H1 (cell line): ENCODE data around the gene EIF4E1B. TPM values are rescaled to one million over a fixed set of nuclear protein-coding genes. Genes with fewer than 3 reads are reported as not detected.
A peak's percentile ranks its signal among the peaks of the same experiment; 100 is the strongest.

ENCODE experiments used
- CTCF ChIA-PET: fragments of 300-600 bp; sonication (Branson Sonifier 250); formaldehyde crosslinking; loops from one replicate; lab custom pipeline; 2021; ENCODE audit not compliant: partially characterized antibody; lab: Charles Lee
- POLR2A ChIA-PET: fragments of 300-600 bp; sonication (Branson Sonifier 250); formaldehyde crosslinking; loops from one replicate; lab custom pipeline; 2021; ENCODE audit warnings: inconsistent platforms; ENCODE audit not compliant: partially characterized antibody; lab: Charles Lee
- DNase-seq, 2 experiments: peaks; one replicate each; pipeline versions ENCODE4 v3.0.0 to v3.0.0-alpha.2; 2010 to 2022; ENCODE audit warnings: low spot score in 2 of 2, low read depth in 1 of 2, mixed read lengths in 1 of 2
- FAIRE-seq: peaks from 2 replicates; lab custom pipeline; 2011; peaks lifted over from hg19 to GRCh38; lab: Jason Lieb, UNC
- H2AFZ ChIP-seq: 2 replicates; pipeline ENCODE4 v1.8.1; 2012; ENCODE audit warnings: low read length, inconsistent platforms
- H2AK5ac ChIP-seq: 2 replicates; pipeline ENCODE4 v1.6.1; 2013; ENCODE audit warnings: low read depth, low read length
- H2BK120ac ChIP-seq: replicated peaks from 2 replicates; pipeline ENCODE3; 2013; ENCODE audit warnings: low read depth, low read length, inconsistent platforms
- H2BK12ac ChIP-seq: 2 replicates; pipeline ENCODE4 v1.6.1; 2013; ENCODE audit warnings: low read depth, low read length
- H2BK15ac ChIP-seq: 2 replicates; pipeline ENCODE4 v1.6.1; 2013; ENCODE audit warnings: low read length
- H2BK20ac ChIP-seq: 2 replicates; pipeline ENCODE4 v1.6.1; 2013; ENCODE audit warnings: low read length
- H2BK5ac ChIP-seq: 2 replicates; pipeline ENCODE4 v1.6.1; 2013; ENCODE audit warnings: low read depth, low read length
- H3K14ac ChIP-seq: 2 replicates; pipeline ENCODE4 v1.6.1; 2013; ENCODE audit warnings: inconsistent platforms; ENCODE audit not compliant: insufficient read length
- H3K18ac ChIP-seq: 2 replicates; pipeline ENCODE4 v1.6.1; 2013; ENCODE audit warnings: low read length; ENCODE audit errors: extremely low read depth
- H3K23ac ChIP-seq: 2 replicates; pipeline ENCODE4 v1.6.1; 2013; ENCODE audit warnings: inconsistent platforms; ENCODE audit not compliant: insufficient read length
- H3K23me2 ChIP-seq: 2 replicates; pipeline ENCODE4 v1.6.1; 2013; ENCODE audit warnings: low read depth, low read length
- H3K27ac ChIP-seq: 2 replicates; pipeline ENCODE4 v1.6.1; 2011; ENCODE audit warnings: low read depth, low read length, inconsistent platforms
- H3K27me3 ChIP-seq, 4 experiments: replicated peaks in 1 of 4; 1 replicate in 1 of 4; 2 replicates in 3 of 4; pipeline versions ENCODE4 v1.6.1 to v1.8.1; 2011 to 2013; ENCODE audit warnings: low read length in 3 of 4, mild to moderate bottlenecking in 3 of 4, inconsistent platforms in 2 of 4, mixed read lengths in 2 of 4, moderate library complexity in 1 of 4; ENCODE audit not compliant: control insufficient read depth in 3 of 4, insufficient read depth in 3 of 4; ENCODE audit errors: extremely low read depth in 1 of 4
- H3K36me3 ChIP-seq, 4 experiments: 2 replicates each; pipeline versions ENCODE4 v1.6.1 to v1.8.1; 2011 to 2013; ENCODE audit warnings: mild to moderate bottlenecking in 4 of 4, low read length in 3 of 4, moderate library complexity in 2 of 4, control low read depth in 1 of 4, inconsistent platforms in 1 of 4; ENCODE audit not compliant: insufficient read depth in 4 of 4, control insufficient read depth in 2 of 4
- H3K4ac ChIP-seq: replicated peaks from 2 replicates; pipeline ENCODE3; 2013; ENCODE audit warnings: low read length, low read depth, mixed read lengths, inconsistent platforms; ENCODE audit not compliant: insufficient read length
- H3K4me1 ChIP-seq, 4 experiments: replicated peaks in 1 of 4; 1 replicate in 1 of 4; 2 replicates in 3 of 4; pipeline versions ENCODE4 v1.6.1 to v1.8.1; 2011 to 2013; ENCODE audit warnings: low read length in 3 of 4, inconsistent platforms in 2 of 4, mixed read lengths in 1 of 4; ENCODE audit not compliant: insufficient read depth in 4 of 4, control insufficient read depth in 3 of 4
- H3K4me2 ChIP-seq, 2 experiments: 2 replicates each; pipeline versions ENCODE4 v1.6.1 to v1.8.1; 2011 to 2013; ENCODE audit warnings: low read depth in 2 of 2, low read length in 2 of 2, control low read depth in 1 of 2, inconsistent platforms in 1 of 2, mild to moderate bottlenecking in 1 of 2; ENCODE audit not compliant: insufficient read depth in 1 of 2
- H3K4me3 ChIP-seq, 4 experiments: fragments of 200-600, 300-600 bp in 1 of 4; sonication (generic), shearing (Covaris generic), sonication (Bioruptor Twin) in 1 of 4; 2 replicates each; pipeline versions ENCODE4 v1.5.1 to v1.8.1; 2011 to 2016; ENCODE audit warnings: low read length in 4 of 4, low read depth in 3 of 4, control low read depth in 2 of 4, inconsistent platforms in 2 of 4, mild to moderate bottlenecking in 2 of 4, mixed read lengths in 1 of 4, moderate library complexity in 1 of 4; ENCODE audit not compliant: insufficient read depth in 2 of 4; ENCODE audit errors: extremely low read depth in 1 of 4
- H3K56ac ChIP-seq: replicated peaks from 2 replicates; pipeline ENCODE3; 2013; ENCODE audit warnings: low read depth, mild to moderate bottlenecking, mixed read lengths, low read length, inconsistent platforms; ENCODE audit not compliant: insufficient read length
- H3K79me1 ChIP-seq: 2 replicates; pipeline ENCODE4 v1.6.1; 2013; ENCODE audit warnings: low read depth, low read length, control low read depth
- H3K79me2 ChIP-seq, 2 experiments: 2 replicates each; pipeline versions ENCODE4 v1.6.1 to v1.8.1; 2012 to 2013; ENCODE audit warnings: low read length in 2 of 2, mild to moderate bottlenecking in 2 of 2, inconsistent platforms in 1 of 2; ENCODE audit not compliant: insufficient read depth in 2 of 2, control insufficient read depth in 1 of 2
- H3K9ac ChIP-seq, 4 experiments: replicated peaks in 1 of 4; 1 replicate in 1 of 4; 2 replicates in 3 of 4; pipeline versions ENCODE4 v1.6.1 to v1.8.1; 2011 to 2013; ENCODE audit warnings: low read depth in 3 of 4, low read length in 3 of 4, control low read depth in 2 of 4, mild to moderate bottlenecking in 2 of 4, moderate library complexity in 2 of 4, inconsistent platforms in 1 of 4; ENCODE audit errors: extremely low read depth in 1 of 4
- H3K9me3 ChIP-seq, 2 experiments: 2 replicates each; pipeline versions ENCODE4 v1.6.1 to v1.8.1; 2012 to 2013; ENCODE audit warnings: mild to moderate bottlenecking in 2 of 2, moderate library complexity in 2 of 2, control low read depth in 1 of 2, inconsistent platforms in 1 of 2, low read depth in 1 of 2, low read length in 1 of 2, mixed read lengths in 1 of 2; ENCODE audit not compliant: insufficient read depth in 2 of 2
- H4K20me1 ChIP-seq, 2 experiments: replicated peaks in 1 of 2; 2 replicates each; pipeline versions ENCODE3 to v1.8.1; 2011 to 2013; ENCODE audit warnings: inconsistent platforms in 2 of 2, low read length in 2 of 2, mild to moderate bottlenecking in 1 of 2; ENCODE audit not compliant: insufficient read depth in 2 of 2, control insufficient read depth in 1 of 2
- H4K5ac ChIP-seq: 2 replicates; pipeline ENCODE4 v1.6.1; 2013; ENCODE audit warnings: low read length, low read depth, mixed read lengths, inconsistent platforms; ENCODE audit not compliant: insufficient read length
- H4K8ac ChIP-seq: 2 replicates; pipeline ENCODE4 v1.8.0; 2013; ENCODE audit warnings: mild to moderate bottlenecking, moderate library complexity, low read length, inconsistent platforms; ENCODE audit not compliant: insufficient read depth; ENCODE audit errors: extremely low read depth
- H4K91ac ChIP-seq: replicated peaks from 2 replicates; pipeline ENCODE3; 2013; ENCODE audit warnings: low read length, mixed read lengths, inconsistent platforms; ENCODE audit not compliant: insufficient read length
- CREB1 ChIP-seq: IDR thresholded peaks from 2 replicates; pipeline ENCODE4 v1.6.1; 2012; ENCODE audit warnings: inconsistent platforms
- CTBP2 ChIP-seq: IDR thresholded peaks from 2 replicates; pipeline ENCODE4 v1.7.0; 2011; ENCODE audit warnings: borderline replicate concordance, mild to moderate bottlenecking, moderate library complexity, mixed read lengths, low read length; ENCODE audit not compliant: insufficient read depth, insufficient read length
- GTF2F1 ChIP-seq: IDR thresholded peaks from 2 replicates; pipeline ENCODE4 v1.6.1; 2012; ENCODE audit warnings: low read depth, low read length, improper control_type of control experiment, borderline replicate concordance
- HDAC2 ChIP-seq, 2 experiments: fragments of 300-600 bp in 1 of 2; sonication (generic) in 1 of 2; IDR thresholded peaks; 2 replicates each; pipeline ENCODE4 v1.6.1; 2011 to 2012; ENCODE audit warnings: low read depth in 2 of 2, low read length in 2 of 2, mild to moderate bottlenecking in 2 of 2, moderate library complexity in 2 of 2, borderline replicate concordance in 1 of 2, inconsistent platforms in 1 of 2
- KDM1A ChIP-seq: fragments of 200-600, 300-600 bp; sonication (generic); IDR thresholded peaks from 2 replicates; pipeline ENCODE4 v1.7.1; 2016; ENCODE audit warnings: mild to moderate bottlenecking, low read length, borderline replicate concordance
- KDM4A ChIP-seq: IDR thresholded peaks from one replicate; pipeline ENCODE4 v1.7.1; 2012; ENCODE audit warnings: low read depth, mild to moderate bottlenecking, moderate library complexity, low read length, inconsistent platforms; ENCODE audit not compliant: severe bottlenecking
- RAD21 ChIP-seq, 2 experiments: IDR thresholded peaks in 1 of 2; conservative IDR thresholded peaks in 1 of 2; 2 replicates each; pipeline ENCODE4 v1.6.1; 2011; ENCODE audit warnings: low read depth in 2 of 2, low read length in 2 of 2, improper control_type of control experiment in 1 of 2, inconsistent platforms in 1 of 2, mild to moderate bottlenecking in 1 of 2, moderate library complexity in 1 of 2
- SRF ChIP-seq: IDR thresholded peaks from 2 replicates; pipeline ENCODE4 v1.6.1; 2011; ENCODE audit warnings: mild to moderate bottlenecking, low read depth, low read length, moderate library complexity
- SUZ12 ChIP-seq: fragments of 200-600 bp; sonication (generic); IDR thresholded peaks from 2 replicates; pipeline ENCODE4 v1.6.1; 2012; ENCODE audit warnings: mild to moderate bottlenecking, inconsistent platforms, low read length, moderate library complexity, mixed read lengths
- WGBS, 2 experiments: shearing (Covaris generic) in 1 of 2; methylation state at CpG; one replicate each; pipeline versions ENCODE4 v1.1.6 to v1.1.7; 2013 to 2015; ENCODE audit warnings: low lambda C conversion rate in 2 of 2, mixed read lengths in 2 of 2, inconsistent platforms in 1 of 2, low coverage in 1 of 2, missing lambda C conversion rate in 1 of 2; ENCODE audit not compliant: insufficient replicate concordance in 2 of 2, insufficient coverage in 1 of 2, insufficient read length in 1 of 2; ENCODE audit errors: extremely low coverage in 1 of 2, missing lambda C conversion rate in 1 of 2; 5-methylcytosine and 5-hydroxymethylcytosine counted together
- polyA plus RNA-seq, 7 experiments: library from polyadenylated mRNA; depleted of rRNA in 3 of 7; stranded (reverse) in 5 of 7; unstranded in 2 of 7; fragments of >200 nt in 5 of 7; fragments of 200-250 nt in 2 of 7; gene quantifications; 1 replicate in 5 of 7; 2 replicates in 1 of 7; 4 replicates in 1 of 7; pipeline versions ENCODE4 v1.2.1 to v1.2.3, GENCODE V29; 2011 to 2013; ENCODE audit warnings: missing spikeins in 2 of 7, mixed read lengths in 2 of 7
- total RNA-seq: library from RNA; stranded (reverse); fragmentation: NEBNext Ultra II Directional; extraction: Animal tissue kit (Norgen Biotek cat#: 25700); gene quantifications from 2 replicates; pipeline ENCODE4 v1.2.1, GENCODE V29; 2021
- TF ChIP-seq, protein P1 (sequence below): IDR thresholded peaks from 2 replicates; pipeline ENCODE4 v1.6.1; 2012; ENCODE audit warnings: low read length, inconsistent platforms

The EIF4E1B gene
- total and polyA plus RNA-seq, 2 of the 8 experiments (the other 6 are each of a cell fraction or from before 2014, with no cell fraction given) = 0.97 to 1.3 TPM

DNA sequence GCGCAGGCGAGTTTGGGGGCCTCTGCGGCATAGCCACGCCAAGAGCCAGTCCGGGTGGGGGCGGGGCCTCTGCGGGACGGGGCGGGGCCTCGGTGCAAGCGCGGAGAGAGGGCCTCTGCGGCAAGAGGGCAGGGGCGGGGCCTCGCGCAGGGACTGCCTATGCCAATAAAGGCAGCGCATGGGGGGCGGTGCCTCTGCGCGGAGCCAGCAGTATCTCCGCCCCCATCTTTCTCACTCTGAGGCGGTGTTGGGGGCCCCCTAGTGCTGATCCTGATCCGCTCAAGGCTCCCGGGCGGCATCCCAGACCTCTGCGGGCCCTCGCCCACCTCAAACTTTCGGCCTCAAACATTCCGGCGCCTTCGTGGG is 11.3 kb upstream of the EIF4E1B start:
- H3K4ac ChIP-seq = no peak overlapping the region
- no peak overlapping the region for H3K23ac ChIP-seq
- DNase-seq (peak; percentile 86 to 94), FAIRE-seq (no peak)
- H3K4me2 ChIP-seq = peak overlapping the region; percentile 63 to 72
- H3K18ac ChIP-seq = peak overlapping the region; percentile 95; the same call in 1 of the 2 replicates
- no peak overlapping the region for H3K56ac ChIP-seq
- H2BK5ac ChIP-seq = no peak overlapping the region
- H2BK15ac ChIP-seq = no peak overlapping the region
- H2BK12ac ChIP-seq = no peak overlapping the region; the same call in 1 of the 2 replicates
- no peaks in the 10 kb centered on the region for H3K36me3 ChIP-seq
- H3K27me3 ChIP-seq = peaks cover 9 to 47% (median 26%) of the 10 kb centered on the region in 4 experiments; a peak in 6 of 7 replicates
- H4K5ac ChIP-seq = no peak overlapping the region
- 18% methylated on average over 12 of the region's 31 CpGs; no CpG with 5 or more reads in 1 of the 2 experiments for WGBS, 2 experiments
- no peak overlapping the region for H3K27ac ChIP-seq
- H4K20me1 ChIP-seq = peaks cover 2 to 5% of the 10 kb centered on the region in 2 experiments
- CTCF ChIA-PET = interaction anchor here (1.0 to 1.5 kb wide), 2 partner anchors 40 to 41 kb away, joined by 3 to 5 read pairs; no protein-coding TSS in a partner anchor
- H4K91ac ChIP-seq = no peak overlapping the region
- H3K79me2 ChIP-seq = no peaks in the 10 kb centered on the region
- H3K4me3 ChIP-seq = peak overlapping the region in 3 of 4 experiments; percentile 11 to 54 (median 19); a peak in 4 of 8 replicates
- H2AFZ ChIP-seq = no peak overlapping the region; the same call in 1 of the 2 replicates
- no peaks in the 10 kb centered on the region for H3K79me1 ChIP-seq
- no peak overlapping the region for H2BK20ac ChIP-seq
- POLR2A ChIA-PET = interaction anchor here (0.9 to 2.8 kb wide), 4 partner anchors 11 to 83 kb away, joined by 3 to 19 read pairs (median 4); partner anchors contain the start of genes EIF4E1B, RNF44, SNCB and TSPAN17
- H3K14ac ChIP-seq = no peak overlapping the region
- H3K23me2 ChIP-seq = peaks cover 3% of the 10 kb centered on the region; the same call in 1 of the 2 replicates
- peaks cover 0 to 13% (median 6%) of the 10 kb centered on the region in 4 experiments; a peak in 6 of 7 replicates for H3K4me1 ChIP-seq
- H4K8ac ChIP-seq = peak overlapping the region; percentile 28; the same call in 1 of the 2 replicates
- H3K9me3 ChIP-seq = peaks cover 0 to 6% of the 10 kb centered on the region in 2 experiments; a peak in 1 of 4 replicates
- H2BK120ac ChIP-seq = no peak overlapping the region
- no peak overlapping the region for H2AK5ac ChIP-seq
- no peak overlapping the region for H3K9ac ChIP-seq
- TF ChIP-seq KDM4A (no peak), HDAC2 (IDR thresholded peaks at IDR 0.05; ENCODE audit: borderline replicate concordance in 1 of 2, low read depth in 2 of 2, low read length in 2 of 2) (no peak), GTF2F1 (no peak), RAD21 (IDR thresholded peaks at IDR 0.05 in 1 of 2, conservative IDR thresholded peaks at IDR 0.05 in 1 of 2; ENCODE audit: low read depth in 2 of 2, low read length in 2 of 2) (peak; percentile 61 to 78), CTBP2 (no peak), CREB1 (peak; percentile 37; the same call in 1 of the 2 replicates), SRF (no peak), SUZ12 (no peak), KDM1A (no peak)
- TF ChIP-seq, protein P1, sequence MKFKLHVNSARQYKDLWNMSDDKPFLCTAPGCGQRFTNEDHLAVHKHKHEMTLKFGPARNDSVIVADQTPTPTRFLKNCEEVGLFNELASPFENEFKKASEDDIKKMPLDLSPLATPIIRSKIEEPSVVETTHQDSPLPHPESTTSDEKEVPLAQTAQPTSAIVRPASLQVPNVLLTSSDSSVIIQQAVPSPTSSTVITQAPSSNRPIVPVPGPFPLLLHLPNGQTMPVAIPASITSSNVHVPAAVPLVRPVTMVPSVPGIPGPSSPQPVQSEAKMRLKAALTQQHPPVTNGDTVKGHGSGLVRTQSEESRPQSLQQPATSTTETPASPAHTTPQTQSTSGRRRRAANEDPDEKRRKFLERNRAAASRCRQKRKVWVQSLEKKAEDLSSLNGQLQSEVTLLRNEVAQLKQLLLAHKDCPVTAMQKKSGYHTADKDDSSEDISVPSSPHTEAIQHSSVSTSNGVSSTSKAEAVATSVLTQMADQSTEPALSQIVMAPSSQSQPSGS = no peak
